ENCODE measurements around the gene VPS37C. TPM values are rescaled to one million over a fixed set of nuclear protein-coding genes. Genes with fewer than 3 reads are reported as not detected.

VPS37C gene
- total and polyA plus RNA-seq, 9 of the 15 experiments (the other 6 are each of a cell fraction or from before 2014, with no cell fraction given): 0.62 to 29.8 (median 11.5) TPM

DNA sequence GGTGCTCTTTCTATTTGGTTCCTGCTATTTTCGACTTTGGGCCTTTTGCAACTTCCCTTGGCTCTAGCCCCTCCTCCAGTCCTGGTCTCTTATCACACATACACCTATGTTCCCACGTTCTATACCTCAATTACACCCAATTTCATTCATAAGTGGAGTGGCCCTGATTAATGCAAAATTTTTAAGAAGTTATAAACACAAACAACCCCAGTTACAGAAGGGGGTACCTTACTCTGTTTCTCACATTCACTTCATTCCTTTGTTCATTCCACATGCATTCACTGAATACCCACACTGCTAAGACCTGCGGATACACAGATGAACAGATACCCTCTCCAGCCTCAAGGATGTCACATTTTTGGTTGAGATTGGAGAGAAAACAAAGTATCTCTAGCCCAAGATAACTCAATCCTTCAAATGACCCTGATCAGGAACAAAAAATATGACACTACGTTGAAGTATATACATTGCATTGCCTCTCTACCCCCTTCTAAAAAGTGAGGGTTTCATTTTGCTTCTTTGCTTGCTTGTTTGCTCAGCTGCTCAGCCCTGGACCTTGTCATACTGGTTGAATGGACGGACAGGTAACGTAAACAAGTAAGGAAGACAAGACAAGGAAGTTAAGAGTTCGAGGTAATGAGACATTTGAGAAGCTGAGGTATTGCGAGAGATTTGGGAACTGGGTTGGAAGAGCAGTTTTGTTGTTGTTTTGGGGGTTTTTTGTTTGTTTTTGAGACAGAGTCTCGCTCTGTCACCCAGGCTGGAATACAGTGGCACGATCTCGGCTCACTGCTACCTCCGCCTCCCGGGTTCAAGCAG is 3.6 kb upstream of the VPS37C start (continued):
- TF ChIP-seq JUND (IDR thresholded peaks at IDR 0.05; ENCODE audit: borderline replicate concordance, low read depth, low read length): no peak
- TF ChIP-seq JUND (tag; IDR thresholded peaks at IDR 0.05; ENCODE audit: borderline replicate concordance, low read depth, low read length): no peak
- 0 out of 2 replicates have a peak, but pooled peaks have one; percentile 9 for TF ChIP-seq HDAC2 (IDR thresholded peaks at IDR 0.05)
- no peak for TF ChIP-seq LCOR (CRISPR knock-in tag; IDR thresholded peaks at IDR 0.05)
- TF ChIP-seq FOXJ2 (tag; IDR thresholded peaks at IDR 0.05): no peak
- TF ChIP-seq, protein P1, sequence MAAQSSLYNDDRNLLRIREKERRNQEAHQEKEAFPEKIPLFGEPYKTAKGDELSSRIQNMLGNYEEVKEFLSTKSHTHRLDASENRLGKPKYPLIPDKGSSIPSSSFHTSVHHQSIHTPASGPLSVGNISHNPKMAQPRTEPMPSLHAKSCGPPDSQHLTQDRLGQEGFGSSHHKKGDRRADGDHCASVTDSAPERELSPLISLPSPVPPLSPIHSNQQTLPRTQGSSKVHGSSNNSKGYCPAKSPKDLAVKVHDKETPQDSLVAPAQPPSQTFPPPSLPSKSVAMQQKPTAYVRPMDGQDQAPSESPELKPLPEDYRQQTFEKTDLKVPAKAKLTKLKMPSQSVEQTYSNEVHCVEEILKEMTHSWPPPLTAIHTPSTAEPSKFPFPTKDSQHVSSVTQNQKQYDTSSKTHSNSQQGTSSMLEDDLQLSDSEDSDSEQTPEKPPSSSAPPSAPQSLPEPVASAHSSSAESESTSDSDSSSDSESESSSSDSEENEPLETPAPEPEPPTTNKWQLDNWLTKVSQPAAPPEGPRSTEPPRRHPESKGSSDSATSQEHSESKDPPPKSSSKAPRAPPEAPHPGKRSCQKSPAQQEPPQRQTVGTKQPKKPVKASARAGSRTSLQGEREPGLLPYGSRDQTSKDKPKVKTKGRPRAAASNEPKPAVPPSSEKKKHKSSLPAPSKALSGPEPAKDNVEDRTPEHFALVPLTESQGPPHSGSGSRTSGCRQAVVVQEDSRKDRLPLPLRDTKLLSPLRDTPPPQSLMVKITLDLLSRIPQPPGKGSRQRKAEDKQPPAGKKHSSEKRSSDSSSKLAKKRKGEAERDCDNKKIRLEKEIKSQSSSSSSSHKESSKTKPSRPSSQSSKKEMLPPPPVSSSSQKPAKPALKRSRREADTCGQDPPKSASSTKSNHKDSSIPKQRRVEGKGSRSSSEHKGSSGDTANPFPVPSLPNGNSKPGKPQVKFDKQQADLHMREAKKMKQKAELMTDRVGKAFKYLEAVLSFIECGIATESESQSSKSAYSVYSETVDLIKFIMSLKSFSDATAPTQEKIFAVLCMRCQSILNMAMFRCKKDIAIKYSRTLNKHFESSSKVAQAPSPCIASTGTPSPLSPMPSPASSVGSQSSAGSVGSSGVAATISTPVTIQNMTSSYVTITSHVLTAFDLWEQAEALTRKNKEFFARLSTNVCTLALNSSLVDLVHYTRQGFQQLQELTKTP (IDR thresholded peaks at IDR 0.05; ENCODE audit: low read depth in 1 of 2, partially characterized antibody in 2 of 2): peak in 1 of 2 experiments; percentile 2
- TF ChIP-seq ZNF584 (CRISPR knock-in tag; IDR thresholded peaks at IDR 0.05; ENCODE audit: low read depth): peak; percentile 63; the same call in 1 of the 2 replicates
- TF ChIP-seq, protein P2, sequence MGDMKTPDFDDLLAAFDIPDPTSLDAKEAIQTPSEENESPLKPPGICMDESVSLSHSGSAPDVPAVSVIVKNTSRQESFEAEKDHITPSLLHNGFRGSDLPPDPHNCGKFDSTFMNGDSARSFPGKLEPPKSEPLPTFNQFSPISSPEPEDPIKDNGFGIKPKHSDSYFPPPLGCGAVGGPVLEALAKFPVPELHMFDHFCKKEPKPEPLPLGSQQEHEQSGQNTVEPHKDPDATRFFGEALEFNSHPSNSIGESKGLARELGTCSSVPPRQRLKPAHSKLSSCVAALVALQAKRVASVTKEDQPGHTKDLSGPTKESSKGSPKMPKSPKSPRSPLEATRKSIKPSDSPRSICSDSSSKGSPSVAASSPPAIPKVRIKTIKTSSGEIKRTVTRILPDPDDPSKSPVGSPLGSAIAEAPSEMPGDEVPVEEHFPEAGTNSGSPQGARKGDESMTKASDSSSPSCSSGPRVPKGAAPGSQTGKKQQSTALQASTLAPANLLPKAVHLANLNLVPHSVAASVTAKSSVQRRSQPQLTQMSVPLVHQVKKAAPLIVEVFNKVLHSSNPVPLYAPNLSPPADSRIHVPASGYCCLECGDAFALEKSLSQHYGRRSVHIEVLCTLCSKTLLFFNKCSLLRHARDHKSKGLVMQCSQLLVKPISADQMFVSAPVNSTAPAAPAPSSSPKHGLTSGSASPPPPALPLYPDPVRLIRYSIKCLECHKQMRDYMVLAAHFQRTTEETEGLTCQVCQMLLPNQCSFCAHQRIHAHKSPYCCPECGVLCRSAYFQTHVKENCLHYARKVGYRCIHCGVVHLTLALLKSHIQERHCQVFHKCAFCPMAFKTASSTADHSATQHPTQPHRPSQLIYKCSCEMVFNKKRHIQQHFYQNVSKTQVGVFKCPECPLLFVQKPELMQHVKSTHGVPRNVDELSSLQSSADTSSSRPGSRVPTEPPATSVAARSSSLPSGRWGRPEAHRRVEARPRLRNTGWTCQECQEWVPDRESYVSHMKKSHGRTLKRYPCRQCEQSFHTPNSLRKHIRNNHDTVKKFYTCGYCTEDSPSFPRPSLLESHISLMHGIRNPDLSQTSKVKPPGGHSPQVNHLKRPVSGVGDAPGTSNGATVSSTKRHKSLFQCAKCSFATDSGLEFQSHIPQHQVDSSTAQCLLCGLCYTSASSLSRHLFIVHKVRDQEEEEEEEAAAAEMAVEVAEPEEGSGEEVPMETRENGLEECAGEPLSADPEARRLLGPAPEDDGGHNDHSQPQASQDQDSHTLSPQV (IDR thresholded peaks at IDR 0.05): no peak
- no peak for TF ChIP-seq ZEB2 (IDR thresholded peaks at IDR 0.05)
- no peak for TF ChIP-seq STAT5B (CRISPR knock-in tag; IDR thresholded peaks at IDR 0.05)
- TF ChIP-seq ARID1B (IDR thresholded peaks at IDR 0.05): no peak
- no peak for TF ChIP-seq KLF6 (CRISPR knock-in tag; IDR thresholded peaks at IDR 0.05; ENCODE audit: borderline replicate concordance)
- no peak for TF ChIP-seq KDM5B (IDR thresholded peaks at IDR 0.05; ENCODE audit: insufficient replicate concordance, low read depth, low read length)
- no peak for TF ChIP-seq MAZ (CRISPR knock-in tag; conservative IDR thresholded peaks at IDR 0.05 in 1 of 2, IDR thresholded peaks at IDR 0.05 in 1 of 2)
